K562 (cell line): ENCODE data around the gene NELFE. TPM values are rescaled to one million over a fixed set of nuclear protein-coding genes. Genes with fewer than 3 reads are reported as not detected.
A peak's percentile ranks its signal among the peaks of the same experiment; 100 is the strongest.

Experiments used
- C11orf30 ChIP-seq: fragments of 450-650 bp; IDR thresholded peaks from 2 replicates; pipeline ENCODE4 v1.6.1; 2016; ENCODE audit warnings: low read depth, mild to moderate bottlenecking
- CBX5 ChIP-seq: IDR thresholded peaks from 2 replicates; pipeline ENCODE4 v1.6.1; 2014; ENCODE audit warnings: low read depth, borderline replicate concordance
- HLTF ChIP-seq: fragments of 450-650 bp; IDR thresholded peaks from 2 replicates; pipeline ENCODE4 v1.6.1; 2016
- KLF1 ChIP-seq: fragments of 450-650 bp; IDR thresholded peaks from 2 replicates; pipeline ENCODE4 v1.6.1; 2016; ENCODE audit warnings: missing genetic modification characterization, missing compliant biosample characterization
- NFIC ChIP-seq: fragments of 450-650 bp; IDR thresholded peaks from 2 replicates; pipeline ENCODE4 v1.6.1; 2017; ENCODE audit warnings: mild to moderate bottlenecking, inconsistent platforms
- NFXL1 ChIP-seq: fragments of 450-650 bp; formaldehyde crosslinking; IDR thresholded peaks from 2 replicates; pipeline ENCODE4 v1.4.0; 2021; ENCODE audit warnings: mild to moderate bottlenecking
- NRF1 ChIP-seq, 2 experiments: fragments of 450-650 bp; IDR thresholded peaks in 1 of 2; conservative IDR thresholded peaks in 1 of 2; 2 replicates each; pipeline ENCODE4 v1.6.1; 2014; ENCODE audit warnings: mild to moderate bottlenecking in 2 of 2
- PURB ChIP-seq: sonication (generic); formaldehyde crosslinking; IDR thresholded peaks from 2 replicates; pipeline ENCODE4 v1.9.0; 2021; ENCODE audit warnings: low read depth, mild to moderate bottlenecking, missing genetic modification reagents
- RBFOX2 ChIP-seq: fragments of 200-400 bp; formaldehyde crosslinking; IDR thresholded peaks from 2 replicates; pipeline ENCODE4 v1.6.1; 2017; ENCODE audit warnings: low read depth, mild to moderate bottlenecking, low read length, moderate library complexity
- SIN3B ChIP-seq: fragments of 450-650 bp; IDR thresholded peaks from 2 replicates; pipeline ENCODE4 v1.6.1; 2017; ENCODE audit warnings: low read depth, mild to moderate bottlenecking, moderate library complexity
- SMAD2 ChIP-seq: fragments of 150-350 bp; IDR thresholded peaks from 2 replicates; pipeline ENCODE4 v1.6.1; 2014; ENCODE audit warnings: low read depth, mild to moderate bottlenecking, low read length
- TBP ChIP-seq: optimal IDR thresholded peaks from 2 replicates; pipeline ENCODE3; 2011; ENCODE audit warnings: low read depth, low read length, improper control_type of control experiment
- polyA plus RNA-seq, 8 experiments: library from polyadenylated mRNA; depleted of rRNA in 4 of 8; stranded (reverse) in 5 of 8; unstranded in 3 of 8; fragments of >200 nt; fragmentation: Nextera tagmentation in 2 of 8; fragmentation: Illumina TruSeq in 1 of 8; extraction: Ambion mirVana in 2 of 8; extraction: Trizol in 1 of 8; gene quantifications; 2 replicates each; pipeline versions ENCODE4 v1.2.1 to v1.2.3, GENCODE V29; 2011 to 2014; ENCODE audit warnings: inconsistent platforms in 1 of 8, missing spikeins in 1 of 8
- total RNA-seq, 7 experiments: library from RNA; depleted of rRNA in 6 of 7; stranded (reverse); fragments of >200 nt in 6 of 7; fragmentation: Illumina TruSeq in 2 of 7; extraction: Trizol in 2 of 7; gene quantifications; 2 replicates each; pipeline versions ENCODE4 v1.2.1 to v1.2.3, GENCODE V29; 2011 to 2021; ENCODE audit warnings: low replicate concordance in 1 of 7
- TF ChIP-seq, protein P1 (sequence below): fragments of 250-450 bp; sonication (Bioruptor Pico); IDR thresholded peaks from 2 replicates; pipeline ENCODE4 v1.4.0; 2020; ENCODE audit warnings: borderline replicate concordance
- TF ChIP-seq, protein P2 (sequence below): sonication (generic); formaldehyde crosslinking; IDR thresholded peaks from 2 replicates; pipeline ENCODE4 v1.8.1; 2022; ENCODE audit warnings: missing genetic modification reagents
- TF ChIP-seq, protein P3 (sequence below): fragments of 450-650 bp; IDR thresholded peaks from 2 replicates; pipeline ENCODE4 v1.6.1; 2016; ENCODE audit warnings: low read depth, mild to moderate bottlenecking, moderate library complexity
- TF ChIP-seq, protein P4 (sequence below): fragments of 200-800 bp; sonication (Bioruptor generic); IDR thresholded peaks from 2 replicates; pipeline ENCODE4 v1.6.1; 2017; ENCODE audit warnings: missing genetic modification characterization, missing compliant biosample characterization
- TF ChIP-seq, protein P5 (sequence below): sonication (generic); formaldehyde crosslinking; IDR thresholded peaks from 2 replicates; pipeline ENCODE4 v1.8.0; 2022; ENCODE audit warnings: mild to moderate bottlenecking, missing genetic modification reagents
- TF ChIP-seq, protein P6 (sequence below), 2 experiments: IDR thresholded peaks; 2 replicates each; pipeline ENCODE4 v1.6.1; 2012; ENCODE audit warnings: improper control_type of control experiment in 2 of 2, low read depth in 2 of 2, low read length in 2 of 2, borderline replicate concordance in 1 of 2

Gene NELFE
- total and polyA plus RNA-seq, 9 of the 15 experiments (the other 6 are each of a cell fraction or from before 2014, with no cell fraction given) = 15.2 to 157 (median 91.5) TPM

DNA sequence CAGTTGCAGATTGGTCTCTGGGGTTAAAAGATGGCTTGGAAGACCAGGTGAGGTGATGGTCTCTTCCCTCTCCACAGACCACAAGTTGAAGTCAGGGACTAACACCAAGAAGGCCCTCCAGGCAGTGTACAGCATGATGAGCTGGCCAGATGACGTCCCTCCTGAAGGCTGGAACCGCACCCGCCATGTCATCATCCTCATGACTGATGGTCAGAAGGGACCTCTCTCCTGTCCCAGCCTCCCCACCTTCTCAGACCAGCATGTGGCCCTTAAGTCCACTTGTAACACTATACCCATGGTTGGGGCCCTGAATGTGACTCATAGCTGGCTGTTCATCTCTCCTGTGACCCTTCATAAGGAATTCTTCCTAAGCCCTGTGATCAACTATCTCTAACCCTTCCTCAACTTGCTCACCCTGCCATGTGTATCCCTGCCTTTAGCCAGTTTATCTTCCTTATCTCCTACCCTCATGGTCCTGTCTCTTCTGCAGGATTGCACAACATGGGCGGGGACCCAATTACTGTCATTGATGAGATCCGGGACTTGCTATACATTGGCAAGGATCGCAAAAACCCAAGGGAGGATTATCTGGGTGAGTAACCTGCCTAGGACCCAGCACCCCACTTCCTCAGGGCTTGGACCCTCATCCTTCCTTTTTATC is 9.9 kb downstream of the NELFE start (continued):
- TF ChIP-seq, protein P1, sequence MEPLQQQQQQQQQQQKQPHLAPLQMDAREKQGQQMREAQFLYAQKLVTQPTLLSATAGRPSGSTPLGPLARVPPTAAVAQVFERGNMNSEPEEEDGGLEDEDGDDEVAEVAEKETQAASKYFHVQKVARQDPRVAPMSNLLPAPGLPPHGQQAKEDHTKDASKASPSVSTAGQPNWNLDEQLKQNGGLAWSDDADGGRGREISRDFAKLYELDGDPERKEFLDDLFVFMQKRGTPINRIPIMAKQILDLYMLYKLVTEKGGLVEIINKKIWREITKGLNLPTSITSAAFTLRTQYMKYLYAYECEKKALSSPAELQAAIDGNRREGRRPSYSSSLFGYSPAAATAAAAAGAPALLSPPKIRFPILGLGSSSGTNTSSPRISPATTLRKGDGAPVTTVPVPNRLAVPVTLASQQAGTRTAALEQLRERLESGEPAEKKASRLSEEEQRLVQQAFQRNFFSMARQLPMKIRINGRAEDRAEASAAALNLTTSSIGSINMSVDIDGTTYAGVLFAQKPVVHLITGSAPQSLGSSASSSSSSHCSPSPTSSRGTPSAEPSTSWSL (CRISPR knock-in tag) = no peak
- TF ChIP-seq KLF1 (tag) (peak; percentile 81; the same call in 1 of the 2 replicates), C11orf30 (peak; percentile 26; the same call in 1 of the 2 replicates), PURB (CRISPR knock-in tag) (no peak), NFXL1 (no peak), HLTF (no peak), CBX5 (no peak), TBP (no peak), NFIC (peak; percentile 45; the same call in 1 of the 2 replicates), SIN3B (no peak), RBFOX2 (peak; percentile 35; the same call in 1 of the 2 replicates), NRF1 (conservative IDR thresholded peaks at IDR 0.05 in 1 of 2, IDR thresholded peaks at IDR 0.05 in 1 of 2) (peak in 1 of 2 experiments; percentile 49; a peak in 1 of 4 replicates), SMAD2 (no peak)
- TF ChIP-seq, protein P2, sequence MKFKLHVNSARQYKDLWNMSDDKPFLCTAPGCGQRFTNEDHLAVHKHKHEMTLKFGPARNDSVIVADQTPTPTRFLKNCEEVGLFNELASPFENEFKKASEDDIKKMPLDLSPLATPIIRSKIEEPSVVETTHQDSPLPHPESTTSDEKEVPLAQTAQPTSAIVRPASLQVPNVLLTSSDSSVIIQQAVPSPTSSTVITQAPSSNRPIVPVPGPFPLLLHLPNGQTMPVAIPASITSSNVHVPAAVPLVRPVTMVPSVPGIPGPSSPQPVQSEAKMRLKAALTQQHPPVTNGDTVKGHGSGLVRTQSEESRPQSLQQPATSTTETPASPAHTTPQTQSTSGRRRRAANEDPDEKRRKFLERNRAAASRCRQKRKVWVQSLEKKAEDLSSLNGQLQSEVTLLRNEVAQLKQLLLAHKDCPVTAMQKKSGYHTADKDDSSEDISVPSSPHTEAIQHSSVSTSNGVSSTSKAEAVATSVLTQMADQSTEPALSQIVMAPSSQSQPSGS (CRISPR knock-in tag) = no peak
- TF ChIP-seq, protein P3, sequence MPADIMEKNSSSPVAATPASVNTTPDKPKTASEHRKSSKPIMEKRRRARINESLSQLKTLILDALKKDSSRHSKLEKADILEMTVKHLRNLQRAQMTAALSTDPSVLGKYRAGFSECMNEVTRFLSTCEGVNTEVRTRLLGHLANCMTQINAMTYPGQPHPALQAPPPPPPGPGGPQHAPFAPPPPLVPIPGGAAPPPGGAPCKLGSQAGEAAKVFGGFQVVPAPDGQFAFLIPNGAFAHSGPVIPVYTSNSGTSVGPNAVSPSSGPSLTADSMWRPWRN = no peak
- TF ChIP-seq, protein P4, sequence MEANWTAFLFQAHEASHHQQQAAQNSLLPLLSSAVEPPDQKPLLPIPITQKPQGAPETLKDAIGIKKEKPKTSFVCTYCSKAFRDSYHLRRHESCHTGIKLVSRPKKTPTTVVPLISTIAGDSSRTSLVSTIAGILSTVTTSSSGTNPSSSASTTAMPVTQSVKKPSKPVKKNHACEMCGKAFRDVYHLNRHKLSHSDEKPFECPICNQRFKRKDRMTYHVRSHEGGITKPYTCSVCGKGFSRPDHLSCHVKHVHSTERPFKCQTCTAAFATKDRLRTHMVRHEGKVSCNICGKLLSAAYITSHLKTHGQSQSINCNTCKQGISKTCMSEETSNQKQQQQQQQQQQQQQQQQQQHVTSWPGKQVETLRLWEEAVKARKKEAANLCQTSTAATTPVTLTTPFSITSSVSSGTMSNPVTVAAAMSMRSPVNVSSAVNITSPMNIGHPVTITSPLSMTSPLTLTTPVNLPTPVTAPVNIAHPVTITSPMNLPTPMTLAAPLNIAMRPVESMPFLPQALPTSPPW (CRISPR knock-in tag) = peak; percentile 60
- TF ChIP-seq, protein P5, sequence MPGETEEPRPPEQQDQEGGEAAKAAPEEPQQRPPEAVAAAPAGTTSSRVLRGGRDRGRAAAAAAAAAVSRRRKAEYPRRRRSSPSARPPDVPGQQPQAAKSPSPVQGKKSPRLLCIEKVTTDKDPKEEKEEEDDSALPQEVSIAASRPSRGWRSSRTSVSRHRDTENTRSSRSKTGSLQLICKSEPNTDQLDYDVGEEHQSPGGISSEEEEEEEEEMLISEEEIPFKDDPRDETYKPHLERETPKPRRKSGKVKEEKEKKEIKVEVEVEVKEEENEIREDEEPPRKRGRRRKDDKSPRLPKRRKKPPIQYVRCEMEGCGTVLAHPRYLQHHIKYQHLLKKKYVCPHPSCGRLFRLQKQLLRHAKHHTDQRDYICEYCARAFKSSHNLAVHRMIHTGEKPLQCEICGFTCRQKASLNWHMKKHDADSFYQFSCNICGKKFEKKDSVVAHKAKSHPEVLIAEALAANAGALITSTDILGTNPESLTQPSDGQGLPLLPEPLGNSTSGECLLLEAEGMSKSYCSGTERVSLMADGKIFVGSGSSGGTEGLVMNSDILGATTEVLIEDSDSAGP (CRISPR knock-in tag) = 0 out of 2 replicates have a peak, but pooled peaks have one; percentile 26
- TF ChIP-seq, protein P6, sequence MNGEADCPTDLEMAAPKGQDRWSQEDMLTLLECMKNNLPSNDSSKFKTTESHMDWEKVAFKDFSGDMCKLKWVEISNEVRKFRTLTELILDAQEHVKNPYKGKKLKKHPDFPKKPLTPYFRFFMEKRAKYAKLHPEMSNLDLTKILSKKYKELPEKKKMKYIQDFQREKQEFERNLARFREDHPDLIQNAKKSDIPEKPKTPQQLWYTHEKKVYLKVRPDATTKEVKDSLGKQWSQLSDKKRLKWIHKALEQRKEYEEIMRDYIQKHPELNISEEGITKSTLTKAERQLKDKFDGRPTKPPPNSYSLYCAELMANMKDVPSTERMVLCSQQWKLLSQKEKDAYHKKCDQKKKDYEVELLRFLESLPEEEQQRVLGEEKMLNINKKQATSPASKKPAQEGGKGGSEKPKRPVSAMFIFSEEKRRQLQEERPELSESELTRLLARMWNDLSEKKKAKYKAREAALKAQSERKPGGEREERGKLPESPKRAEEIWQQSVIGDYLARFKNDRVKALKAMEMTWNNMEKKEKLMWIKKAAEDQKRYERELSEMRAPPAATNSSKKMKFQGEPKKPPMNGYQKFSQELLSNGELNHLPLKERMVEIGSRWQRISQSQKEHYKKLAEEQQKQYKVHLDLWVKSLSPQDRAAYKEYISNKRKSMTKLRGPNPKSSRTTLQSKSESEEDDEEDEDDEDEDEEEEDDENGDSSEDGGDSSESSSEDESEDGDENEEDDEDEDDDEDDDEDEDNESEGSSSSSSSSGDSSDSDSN (IDR thresholded peaks at IDR 0.05; ENCODE audit: borderline replicate concordance in 1 of 2, low read depth in 2 of 2, low read length in 2 of 2) = no peak
